Activated CD8-positive, alpha-beta memory T cell treated with anti-CD3 and anti-CD28 coated beads, Interleukin-2, amount 10 ng/mL, durations not matched to agents 7 days and 5 days (primary cell): Measurements from ENCODE around the gene VSIG10L. TPM values are rescaled to one million over a fixed set of nuclear protein-coding genes. Genes with fewer than 3 reads are reported as not detected.
A peak's percentile ranks its signal among the peaks of the same experiment; 100 is the strongest.

Source experiments
- ATAC-seq: fragments of 150-1000 bp; cut with Tn5 transposase; one replicate; pipeline ENCODE4 v1.10.0; 2021; ENCODE audit warnings: moderate library complexity
- CTCF ChIA-PET: fragments of 350-600 bp; sonication (Branson Sonifier 250); formaldehyde crosslinking; loops from one replicate; lab custom pipeline; 2021; ENCODE audit warnings: antibody characterized with exemption; lab: Charles Lee
- DNase-seq: peaks from one replicate; pipeline ENCODE4 v3.0.0-alpha.2; 2020
- H3K27ac Mint-ChIP-seq: one replicate; pipeline ENCODE4 v1.8.0; 2021; ENCODE audit warnings: mild to moderate bottlenecking, mixed read lengths
- H3K27me3 Mint-ChIP-seq: one replicate; pipeline ENCODE4 v1.8.0; 2021; ENCODE audit warnings: mixed read lengths
- H3K36me3 Mint-ChIP-seq: one replicate; pipeline ENCODE4 v1.8.0; 2021; ENCODE audit warnings: mild to moderate bottlenecking, mixed read lengths
- H3K4me1 Mint-ChIP-seq: one replicate; pipeline ENCODE4 v1.8.0; 2021; ENCODE audit warnings: mixed read lengths
- H3K4me3 Mint-ChIP-seq: one replicate; pipeline ENCODE4 v1.8.0; 2021; ENCODE audit warnings: mild to moderate bottlenecking, moderate library complexity, mixed read lengths
- H3K9me3 Mint-ChIP-seq: one replicate; pipeline ENCODE4 v1.8.0; 2022; ENCODE audit warnings: low read depth, mixed read lengths
- total RNA-seq, 2 experiments: library from RNA; stranded (reverse); gene quantifications; one replicate each; pipeline ENCODE4 v1.2.3, GENCODE V29; 2021

VSIG10L gene
- total RNA-seq, 2 experiments from 2014 or later: 1.8 to 2.2 TPM

- H3K27ac Mint-ChIP-seq: no peak overlapping the region
- no peak overlapping the region for H3K4me3 Mint-ChIP-seq
- CTCF ChIA-PET: interaction anchor here (0.7 to 1.6 kb wide), 5 partner anchors 9 to 156 kb away, joined by 3 to 4 read pairs (median 3); partner anchors contain the start of gene CLDND2
- peaks cover 18% of the 10 kb centered on the region for H3K36me3 Mint-ChIP-seq
- ATAC-seq: no peak
- no peaks in the 10 kb centered on the region for H3K27me3 Mint-ChIP-seq
- no peak for DNase-seq
- no peaks in the 10 kb centered on the region for H3K9me3 Mint-ChIP-seq
- H3K4me1 Mint-ChIP-seq: peaks cover 51% of the 10 kb centered on the region
These were observed 17.4 kb upstream of the VSIG10L start for GRCh38 chr19:51359294-51359693.

DNA sequence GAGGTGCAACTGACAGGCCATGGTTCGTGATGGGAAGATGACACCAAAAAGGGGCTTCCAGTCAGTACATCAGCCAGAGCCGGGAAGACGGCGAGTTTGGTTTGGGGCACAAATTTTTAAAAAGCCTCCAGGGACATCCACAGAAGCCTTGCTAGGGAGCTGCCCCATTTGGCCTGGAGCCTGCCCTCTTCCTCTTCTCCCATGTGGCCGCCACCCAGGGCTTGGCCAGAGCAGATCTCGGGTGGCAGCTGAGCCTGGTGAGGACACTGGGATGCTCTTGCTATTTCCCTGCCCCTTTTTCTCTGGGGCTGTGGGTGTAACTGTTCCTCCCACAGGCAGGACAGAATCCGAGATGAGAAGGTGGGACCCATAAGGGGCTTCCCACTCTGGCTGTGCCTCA is 16.0 kb upstream of the VSIG10L start:
- DNase-seq: no peak
- Mint-ChIP-seq H3K36me3 (peaks cover 17% of the 10 kb centered on the region), H3K9me3 (no peaks in the 10 kb centered on the region), H3K4me3 (no peak overlapping the region), H3K27ac (no peak overlapping the region), H3K27me3 (no peaks in the 10 kb centered on the region), H3K4me1 (peaks cover 39% of the 10 kb centered on the region)
- CTCF ChIA-PET: interaction anchor here (0.6 to 1.5 kb wide), 3 partner anchors 10 to 56 kb away, joined by 3 to 4 read pairs (median 4); no protein-coding TSS in a partner anchor
- ATAC-seq: no peak

GRCh38 chr19:51356159-51356801 is 14.3 kb upstream of the VSIG10L start:
- H3K4me3 Mint-ChIP-seq: no peak overlapping the region
- CTCF ChIA-PET: interaction anchor here (1.1 to 1.2 kb wide), 2 partner anchors 9 to 61 kb away, joined by 3 to 5 read pairs; partner anchors contain the start of gene SIGLEC10
- H3K9me3 Mint-ChIP-seq: no peaks in the 10 kb centered on the region
- peaks cover 22% of the 10 kb centered on the region for H3K36me3 Mint-ChIP-seq
- no peaks in the 10 kb centered on the region for H3K27me3 Mint-ChIP-seq
- H3K4me1 Mint-ChIP-seq: peaks cover 27% of the 10 kb centered on the region
- H3K27ac Mint-ChIP-seq: no peak overlapping the region
- no peak for ATAC-seq
- no peak for DNase-seq

GRCh38 chr19:51354742-51355148 is 12.8 kb upstream of the VSIG10L start:
- peaks cover 31% of the 10 kb centered on the region for H3K36me3 Mint-ChIP-seq
- H3K4me3 Mint-ChIP-seq: no peak overlapping the region
- no peaks in the 10 kb centered on the region for H3K9me3 Mint-ChIP-seq
- ATAC-seq (peak; percentile 70), DNase-seq (peak; percentile 61)
- CTCF ChIA-PET: interaction anchor here (0.7 to 1.1 kb wide), 4 partner anchors 11 to 67 kb away, joined by 3 to 5 read pairs (median 3); partner anchors contain the start of gene ETFB
- peaks cover 19% of the 10 kb centered on the region for H3K4me1 Mint-ChIP-seq
- H3K27me3 Mint-ChIP-seq: no peaks in the 10 kb centered on the region
- peak overlapping the region; percentile 70 for H3K27ac Mint-ChIP-seq

GRCh38 chr19:51354103-51354741 is 12.3 kb upstream of the VSIG10L start:
- peaks cover 29% of the 10 kb centered on the region for H3K36me3 Mint-ChIP-seq
- no peak overlapping the region for H3K4me3 Mint-ChIP-seq
- H3K27ac Mint-ChIP-seq: peak overlapping the region; percentile 70
- no peaks in the 10 kb centered on the region for H3K27me3 Mint-ChIP-seq
- H3K4me1 Mint-ChIP-seq: peaks cover 15% of the 10 kb centered on the region
- CTCF ChIA-PET: interaction anchor here (0.7 to 1.1 kb wide), 4 partner anchors 11 to 67 kb away, joined by 3 to 5 read pairs (median 3); partner anchors contain the start of gene ETFB
- peak; percentile 14 for ATAC-seq
- DNase-seq: no peak
- no peaks in the 10 kb centered on the region for H3K9me3 Mint-ChIP-seq

DNA sequence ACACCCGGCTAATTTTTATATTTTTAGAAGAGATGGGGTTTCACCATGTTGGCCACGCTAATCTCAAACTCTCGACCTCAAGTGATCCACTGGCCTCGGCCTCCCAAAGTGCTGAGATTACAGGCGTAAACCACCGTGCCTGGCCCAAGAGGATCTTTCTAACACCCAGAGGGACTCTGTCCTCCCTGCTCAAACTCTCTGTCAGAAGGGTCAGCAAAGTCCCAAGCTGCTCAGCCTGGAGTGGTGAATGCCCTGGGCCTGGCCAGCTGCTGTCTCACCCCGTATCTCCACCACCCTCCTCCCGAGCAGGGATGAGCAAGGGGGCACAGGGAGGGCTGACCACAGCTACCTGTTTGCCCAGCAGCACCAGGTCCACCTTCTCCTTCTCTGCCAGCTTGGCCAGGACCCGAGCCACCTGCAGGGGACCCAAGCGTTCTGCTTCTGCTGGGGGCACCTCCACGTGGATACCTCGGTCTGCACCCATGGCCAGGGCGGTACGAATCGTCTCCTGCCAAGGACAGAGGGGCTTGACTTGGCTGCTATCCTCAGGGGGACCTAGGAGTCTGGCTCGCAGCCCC is 10.9 kb upstream of the VSIG10L start:
- no peak for DNase-seq
- H3K4me1 Mint-ChIP-seq: peaks cover 13% of the 10 kb centered on the region
- CTCF ChIA-PET: no interaction called here
- H3K4me3 Mint-ChIP-seq: no peak overlapping the region
- no peaks in the 10 kb centered on the region for H3K27me3 Mint-ChIP-seq
- H3K36me3 Mint-ChIP-seq: peaks cover 29% of the 10 kb centered on the region
- ATAC-seq: no peak
- H3K9me3 Mint-ChIP-seq: no peaks in the 10 kb centered on the region
- no peak overlapping the region for H3K27ac Mint-ChIP-seq

GRCh38 chr19:51351266-51351990 is 9.5 kb upstream of the VSIG10L start:
- no peaks in the 10 kb centered on the region for H3K27me3 Mint-ChIP-seq
- peaks cover 26% of the 10 kb centered on the region for H3K36me3 Mint-ChIP-seq
- H3K9me3 Mint-ChIP-seq: no peaks in the 10 kb centered on the region
- no peak for DNase-seq
- H3K27ac Mint-ChIP-seq: no peak overlapping the region
- H3K4me3 Mint-ChIP-seq: no peak overlapping the region
- CTCF ChIA-PET: interaction anchor here (0.8 kb wide), 1 partner anchor 18 kb away, joined by 3 read pairs; no protein-coding TSS in a partner anchor
- ATAC-seq: no peak
- peaks cover 11% of the 10 kb centered on the region for H3K4me1 Mint-ChIP-seq

DNA sequence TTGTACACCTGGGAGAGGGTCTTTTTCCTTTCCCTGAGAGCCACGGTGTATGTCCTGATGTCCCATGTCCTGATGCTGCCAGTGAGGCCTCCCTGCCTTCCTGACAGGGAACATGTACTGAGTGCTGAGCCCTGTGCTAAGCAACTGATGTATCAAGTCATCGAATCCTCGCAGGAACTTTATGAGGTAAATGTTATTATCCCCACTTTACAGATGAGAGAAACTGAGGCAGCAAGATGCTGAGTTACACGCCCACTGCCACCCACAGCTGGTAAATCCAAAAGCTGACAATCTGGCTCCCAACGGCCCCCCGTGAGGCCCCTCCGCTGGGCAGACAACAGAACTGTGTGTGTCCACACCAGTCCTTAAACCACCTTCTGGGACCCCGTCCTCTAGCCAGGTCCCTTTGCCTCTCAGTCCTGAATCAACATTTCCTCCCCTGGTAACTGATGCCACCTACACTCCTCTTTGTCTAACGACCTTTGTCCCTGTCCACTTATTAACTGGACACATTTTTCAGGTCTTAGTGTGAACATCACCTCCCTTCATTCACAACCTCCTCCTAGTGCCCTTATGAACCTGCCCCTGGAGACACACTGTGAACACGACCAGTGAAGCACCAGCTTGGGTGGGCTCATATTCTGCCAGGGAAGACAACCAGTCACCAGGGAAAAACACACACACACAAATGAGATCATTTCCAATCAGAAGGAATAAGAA is 5.4 kb upstream of the VSIG10L start:
- H3K27me3 Mint-ChIP-seq: peaks cover 2% of the 10 kb centered on the region
- peaks cover 28% of the 10 kb centered on the region for H3K36me3 Mint-ChIP-seq
- no peaks in the 10 kb centered on the region for H3K9me3 Mint-ChIP-seq
- H3K27ac Mint-ChIP-seq: no peak overlapping the region
- DNase-seq (no peak), ATAC-seq (no peak)
- CTCF ChIA-PET: interaction anchor here (0.9 kb wide), 1 partner anchor 61 kb away, joined by 3 read pairs; no protein-coding TSS in a partner anchor
- H3K4me1 Mint-ChIP-seq: peaks cover 4% of the 10 kb centered on the region
- H3K4me3 Mint-ChIP-seq: no peak overlapping the region

DNA sequence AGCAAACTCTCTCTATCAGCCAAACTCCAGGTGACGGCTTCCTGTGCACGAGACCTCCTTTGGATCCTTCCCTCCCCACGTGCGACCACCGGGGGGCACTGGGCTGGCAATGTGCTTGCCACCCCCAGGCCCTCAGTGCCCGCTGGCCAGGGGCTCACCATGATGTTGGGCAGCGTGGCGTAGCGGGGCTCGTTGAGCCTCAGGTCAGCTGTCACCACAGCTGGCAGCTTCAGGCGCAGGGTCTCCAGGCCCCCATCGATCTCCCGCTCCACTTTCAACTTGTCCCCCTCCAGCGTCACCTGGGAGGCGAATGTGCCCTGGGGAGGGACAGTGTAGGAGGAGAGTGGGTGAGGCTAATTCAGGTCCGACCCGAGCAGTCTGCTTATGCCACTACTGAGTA is 4.8 kb upstream of the VSIG10L start:
- H3K36me3 Mint-ChIP-seq: peaks cover 23% of the 10 kb centered on the region
- H3K27ac Mint-ChIP-seq: no peak overlapping the region
- H3K9me3 Mint-ChIP-seq: no peaks in the 10 kb centered on the region
- H3K4me3 Mint-ChIP-seq: no peak overlapping the region
- no peak for DNase-seq
- H3K4me1 Mint-ChIP-seq: peaks cover 4% of the 10 kb centered on the region
- H3K27me3 Mint-ChIP-seq: peaks cover 4% of the 10 kb centered on the region
- no peak for ATAC-seq
- CTCF ChIA-PET: interaction anchor here (0.9 kb wide), 1 partner anchor 61 kb away, joined by 3 read pairs; no protein-coding TSS in a partner anchor

GRCh38 chr19:51345076-51345620 is 3.2 kb upstream of the VSIG10L start:
- Mint-ChIP-seq H3K4me1 (peaks cover 6% of the 10 kb centered on the region), H3K4me3 (no peak overlapping the region), H3K27ac (no peak overlapping the region), H3K9me3 (no peaks in the 10 kb centered on the region), H3K27me3 (peaks cover 12% of the 10 kb centered on the region), H3K36me3 (peaks cover 14% of the 10 kb centered on the region)
- CTCF ChIA-PET: no interaction called here
- ATAC-seq (no peak), DNase-seq (no peak)

DNA sequence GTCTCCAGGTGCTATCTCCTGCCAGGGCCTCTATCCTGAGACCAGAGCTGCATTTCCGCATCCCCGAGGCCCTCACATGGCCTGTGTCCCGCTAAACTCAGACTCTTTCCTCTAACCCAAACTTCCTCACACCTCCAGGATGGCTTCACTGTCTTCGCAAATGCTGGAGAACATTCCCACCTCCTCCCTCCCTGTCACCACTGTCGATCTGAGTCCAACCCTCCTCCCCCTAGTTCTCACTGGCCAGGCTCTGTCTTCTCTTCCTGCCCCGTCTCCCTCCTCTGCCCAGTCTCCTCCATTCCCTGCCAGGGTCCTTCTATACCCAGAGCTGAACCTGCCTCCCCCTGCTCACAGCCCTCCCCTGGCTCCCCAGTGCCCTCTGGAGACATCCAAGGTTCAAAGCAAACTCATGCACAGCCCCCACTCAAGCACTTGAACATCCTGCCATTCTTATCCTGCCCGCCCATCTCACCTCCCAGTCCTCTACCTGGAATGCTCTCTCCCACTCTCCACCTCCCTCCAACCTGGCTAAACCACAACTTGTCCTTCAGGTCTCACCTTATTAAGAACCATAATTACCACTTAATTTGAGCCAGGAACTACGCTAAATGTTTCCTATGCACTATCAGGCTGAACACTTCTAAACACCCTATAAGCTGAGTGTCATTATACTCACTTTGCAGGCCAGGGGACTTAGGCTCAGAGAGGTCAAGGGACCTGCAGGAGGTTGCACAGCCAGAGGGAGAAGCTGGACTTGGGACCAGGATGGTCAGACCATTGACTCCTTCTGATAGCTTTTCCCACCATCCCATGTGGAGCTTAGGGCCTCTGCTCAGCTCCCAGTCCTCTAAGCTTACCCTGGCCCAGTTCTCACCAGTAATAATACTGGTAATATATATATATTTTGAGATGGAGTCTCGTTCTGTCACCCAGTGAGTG is 961 bp upstream of the VSIG10L start:
- Mint-ChIP-seq H3K4me1 (peaks cover 17% of the 10 kb centered on the region), H3K36me3 (peaks cover 11% of the 10 kb centered on the region), H3K27me3 (peaks cover 12% of the 10 kb centered on the region), H3K9me3 (no peaks in the 10 kb centered on the region), H3K27ac (no peak overlapping the region), H3K4me3 (no peak overlapping the region)
- ATAC-seq (no peak), DNase-seq (no peak)
- CTCF ChIA-PET: interaction anchor here (0.8 to 7.0 kb wide), 8 partner anchors 12 to 435 kb away, joined by 3 to 103 read pairs (median 3); no protein-coding TSS in a partner anchor
